ENCODE data around the gene RHO.

DNA sequence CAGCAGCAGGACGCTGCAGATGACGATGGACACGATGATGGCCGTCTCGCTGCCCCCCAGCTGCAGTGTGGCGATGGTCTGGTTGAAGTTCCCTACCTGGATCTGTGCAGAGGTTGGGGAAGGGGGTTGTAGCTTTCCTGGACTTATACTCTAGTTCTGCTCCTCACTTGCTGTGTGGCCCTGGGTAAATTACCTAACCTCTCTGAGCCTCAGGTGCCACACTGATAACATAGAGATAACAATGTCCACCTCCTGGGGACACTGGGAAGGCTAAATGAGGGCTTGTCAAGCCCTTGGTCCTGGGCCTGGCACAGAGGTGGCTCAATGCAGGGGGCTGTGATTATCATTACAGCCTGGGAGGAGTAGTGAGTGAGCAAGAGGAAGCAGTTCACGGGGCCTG is 41.4 kb downstream of the RHO start:
- TF ChIP-seq ZNF24 (tag by site-specific recombination; IDR thresholded peaks at IDR 0.05) (no peak), BCL11A (tag by site-specific recombination; IDR thresholded peaks at IDR 0.05; ENCODE audit: low read depth) (no peak), REST (tag by site-specific recombination; IDR thresholded peaks at IDR 0.05) (no peak), ZNF138 (tag by site-specific recombination; IDR thresholded peaks at IDR 0.05; ENCODE audit: borderline replicate concordance) (no peak), ZNF354C (tag by site-specific recombination; IDR thresholded peaks at IDR 0.05; ENCODE audit: borderline replicate concordance, low read depth) (no peak), CTCF (tag by site-specific recombination; IDR thresholded peaks at IDR 0.05) (no peak), ZNF324 (tag by site-specific recombination; IDR thresholded peaks at IDR 0.05) (no peak), ZNF292 (tag by site-specific recombination; IDR thresholded peaks at IDR 0.05; ENCODE audit: borderline replicate concordance, low read depth) (no peak), ZNF2 (tag by site-specific recombination; IDR thresholded peaks at IDR 0.05) (no peak)
- TF ChIP-seq, protein P1, sequence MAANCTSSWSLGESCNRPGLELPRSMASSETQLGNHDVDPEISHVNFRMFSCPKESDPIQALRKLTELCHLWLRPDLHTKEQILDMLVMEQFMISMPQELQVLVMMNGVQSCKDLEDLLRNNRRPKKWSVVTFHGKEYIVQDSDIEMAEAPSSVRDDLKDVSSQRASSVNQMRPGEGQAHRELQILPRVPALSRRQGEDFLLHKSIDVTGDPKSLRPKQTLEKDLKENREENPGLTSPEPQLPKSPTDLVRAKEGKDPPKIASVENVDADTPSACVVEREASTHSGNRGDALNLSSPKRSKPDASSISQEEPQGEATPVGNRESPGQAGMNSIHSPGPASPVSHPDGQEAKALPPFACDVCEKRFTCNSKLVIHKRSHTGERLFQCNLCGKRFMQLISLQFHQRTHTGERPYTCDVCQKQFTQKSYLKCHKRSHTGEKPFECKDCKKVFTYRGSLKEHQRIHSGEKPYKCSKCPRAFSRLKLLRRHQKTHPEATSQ (tag by site-specific recombination; IDR thresholded peaks at IDR 0.05) = no peak
- TF ChIP-seq, protein P2, sequence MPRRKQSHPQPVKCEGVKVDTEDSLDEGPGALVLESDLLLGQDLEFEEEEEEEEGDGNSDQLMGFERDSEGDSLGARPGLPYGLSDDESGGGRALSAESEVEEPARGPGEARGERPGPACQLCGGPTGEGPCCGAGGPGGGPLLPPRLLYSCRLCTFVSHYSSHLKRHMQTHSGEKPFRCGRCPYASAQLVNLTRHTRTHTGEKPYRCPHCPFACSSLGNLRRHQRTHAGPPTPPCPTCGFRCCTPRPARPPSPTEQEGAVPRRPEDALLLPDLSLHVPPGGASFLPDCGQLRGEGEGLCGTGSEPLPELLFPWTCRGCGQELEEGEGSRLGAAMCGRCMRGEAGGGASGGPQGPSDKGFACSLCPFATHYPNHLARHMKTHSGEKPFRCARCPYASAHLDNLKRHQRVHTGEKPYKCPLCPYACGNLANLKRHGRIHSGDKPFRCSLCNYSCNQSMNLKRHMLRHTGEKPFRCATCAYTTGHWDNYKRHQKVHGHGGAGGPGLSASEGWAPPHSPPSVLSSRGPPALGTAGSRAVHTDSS (tag by site-specific recombination; IDR thresholded peaks at IDR 0.05) = no peak

All from HEK293 (cell line).